ENCODE measurements around the gene RRBP1.
A peak's percentile ranks its signal among the peaks of the same experiment; 100 is the strongest.

The RRBP1 gene

DNA sequence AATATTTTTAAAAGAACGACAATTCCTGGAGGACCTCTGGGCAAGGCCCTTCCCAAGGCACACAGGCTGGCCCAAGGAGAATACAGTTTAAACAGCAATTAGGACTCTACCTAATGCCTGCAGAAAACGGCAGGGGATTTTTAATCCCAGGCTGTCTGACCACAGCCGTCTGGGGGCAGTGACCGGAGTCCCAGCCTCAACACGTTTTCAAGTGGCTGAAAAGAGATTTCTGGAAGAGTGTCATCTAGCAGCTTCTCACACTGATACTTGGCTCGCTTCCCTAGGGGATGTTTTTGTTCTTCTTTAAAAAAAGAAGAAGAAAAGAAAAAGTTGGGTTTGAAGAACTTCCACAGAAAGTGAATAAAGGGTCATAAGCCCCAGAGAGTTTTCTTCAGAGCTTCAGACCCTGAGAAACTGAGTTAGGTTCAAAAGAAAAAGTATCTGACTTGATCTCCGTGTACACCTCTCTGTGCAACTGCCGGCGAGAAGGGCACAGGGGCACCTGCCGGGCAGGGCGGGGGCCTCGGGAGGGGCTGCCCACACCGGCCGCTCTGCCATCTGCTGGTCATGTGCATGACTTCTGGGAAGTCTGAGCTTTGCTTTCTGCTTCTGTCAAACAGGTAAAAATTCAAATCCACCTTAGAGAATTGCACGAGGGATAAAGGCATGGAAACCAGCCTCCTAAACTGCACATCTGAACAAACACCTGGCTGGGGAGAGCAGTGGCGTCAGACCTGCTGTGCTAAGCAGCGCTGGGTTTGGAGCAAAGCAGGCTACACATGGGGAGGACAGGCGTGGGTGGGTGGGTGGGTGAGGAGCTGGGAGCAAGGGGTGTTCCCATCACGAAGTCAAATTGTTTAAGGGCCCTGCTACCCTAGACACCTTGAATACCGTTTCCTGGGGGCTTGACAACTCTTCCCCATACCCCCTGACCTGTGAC, 33.0 kb downstream of the RRBP1 start:
- peak in 1 of 2 experiments; percentile 49 for DNase-seq (ENCODE audit: low spot score in 2 of 2)
- in situ Hi-C loops (cut with MboI; ENCODE audit: low sequenced_read_pairs), result no loop called here
- 0 out of 2 replicates have a peak, but pooled peaks cover 5% of the 10 kb centered on the region for H3K36me3 ChIP-seq (replicated peaks)
- no peak overlapping the region for H3K4me3 ChIP-seq
- no peaks in the 10 kb centered on the region for H3K27me3 ChIP-seq (ENCODE audit: low read depth)
- H3K9me3 ChIP-seq, result no peaks in the 10 kb centered on the region
- peaks cover 2% of the 10 kb centered on the region; the same call in 1 of the 2 replicates for H3K4me1 ChIP-seq

GRCh38 chr20:17648315-17648646, 33.8 kb downstream of the RRBP1 start:
- H3K4me1 ChIP-seq, result peaks cover 2% of the 10 kb centered on the region; the same call in 1 of the 2 replicates
- no peaks in the 10 kb centered on the region for H3K27me3 ChIP-seq (ENCODE audit: low read depth)
- DNase-seq (ENCODE audit: low spot score in 2 of 2), result no peak
- in situ Hi-C loops (cut with MboI; ENCODE audit: low sequenced_read_pairs), result no loop called here
- H3K4me3 ChIP-seq, result no peak overlapping the region
- no peaks in the 10 kb centered on the region for H3K9me3 ChIP-seq
- H3K36me3 ChIP-seq (replicated peaks), result 0 out of 2 replicates have a peak, but pooled peaks cover 3% of the 10 kb centered on the region

DNA sequence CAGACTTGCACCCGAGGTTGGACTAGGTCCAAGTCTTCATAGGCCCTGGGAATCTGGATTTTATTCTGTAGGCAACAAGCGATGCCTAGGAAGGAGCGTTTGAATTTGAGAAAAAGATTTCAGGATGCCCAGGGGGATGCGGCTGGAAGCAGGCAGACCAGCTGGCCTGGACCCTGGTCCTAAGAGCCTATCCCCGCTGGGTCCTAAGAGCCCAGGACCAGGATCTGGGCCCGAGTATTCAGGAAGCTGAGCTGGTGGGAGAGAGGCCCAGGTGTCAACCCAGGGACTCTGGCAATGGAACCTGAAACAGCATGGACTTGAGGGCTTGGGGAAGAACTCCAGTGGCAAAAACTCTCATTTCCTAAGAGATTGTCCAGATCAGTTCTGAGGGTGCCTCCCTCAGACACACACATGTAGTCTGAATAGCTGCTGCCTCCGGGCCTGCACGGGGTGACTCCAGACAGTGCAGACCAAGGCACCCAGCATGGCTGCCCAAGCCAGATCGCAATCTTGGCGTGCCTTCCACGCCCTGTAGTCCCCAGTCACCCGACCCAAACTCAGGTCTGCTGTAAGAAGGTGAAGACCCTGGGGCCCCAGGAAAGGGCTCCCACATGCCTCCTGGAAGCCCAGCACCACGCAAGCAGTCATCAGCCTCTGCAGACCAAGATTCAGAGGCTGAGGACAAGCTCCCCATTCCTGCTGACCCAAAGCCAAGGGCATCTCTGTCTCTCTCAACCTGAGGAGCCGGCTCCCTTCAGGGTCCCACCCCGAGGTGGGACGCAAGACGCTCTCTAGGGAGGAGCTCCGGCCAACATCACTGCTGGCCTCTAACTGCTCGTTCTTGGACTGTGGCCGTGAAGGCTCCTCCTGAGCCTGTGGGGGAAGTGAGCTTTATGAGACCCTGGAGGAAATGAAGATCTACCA, 34.4 kb downstream of the RRBP1 start:
- H3K4me1 ChIP-seq, result peaks cover 2% of the 10 kb centered on the region; the same call in 1 of the 2 replicates
- H3K36me3 ChIP-seq (replicated peaks), result no peaks in the 10 kb centered on the region; the same call in 1 of the 2 replicates
- no peak overlapping the region for H3K4me3 ChIP-seq
- no peaks in the 10 kb centered on the region for H3K9me3 ChIP-seq
- no peak for DNase-seq (ENCODE audit: low spot score in 2 of 2)
- no peaks in the 10 kb centered on the region for H3K27me3 ChIP-seq (ENCODE audit: low read depth)
- in situ Hi-C loops (cut with MboI; ENCODE audit: low sequenced_read_pairs), result no loop called here

DNA sequence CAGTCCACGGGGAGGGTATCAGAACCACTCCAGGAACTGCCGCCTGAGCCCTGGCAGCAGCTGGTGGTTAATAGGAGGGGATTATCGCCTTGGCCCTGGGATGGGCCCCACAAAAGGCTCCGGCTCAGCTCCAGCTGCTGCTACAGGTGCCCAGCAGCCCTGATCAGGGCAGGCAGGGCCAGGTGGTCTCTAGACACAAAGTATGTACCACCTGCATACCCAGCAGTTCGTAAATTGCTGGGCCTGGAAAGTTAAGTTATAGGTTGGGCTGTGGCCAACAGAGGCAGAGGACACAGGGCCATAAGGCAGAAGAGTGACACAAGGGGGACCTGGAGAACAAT, 35.1 kb downstream of the RRBP1 start:
- Histone ChIP-seq H3K9me3 (no peaks in the 10 kb centered on the region), H3K4me1 (peaks cover 2% of the 10 kb centered on the region; the same call in 1 of the 2 replicates), H3K27me3 (ENCODE audit: low read depth) (no peaks in the 10 kb centered on the region), H3K36me3 (replicated peaks) (no peaks in the 10 kb centered on the region; the same call in 1 of the 2 replicates), H3K4me3 (no peak overlapping the region)
- DNase-seq (ENCODE audit: low spot score in 2 of 2), result no peak
- in situ Hi-C loops (cut with MboI; ENCODE audit: low sequenced_read_pairs), result no loop called here

DNA sequence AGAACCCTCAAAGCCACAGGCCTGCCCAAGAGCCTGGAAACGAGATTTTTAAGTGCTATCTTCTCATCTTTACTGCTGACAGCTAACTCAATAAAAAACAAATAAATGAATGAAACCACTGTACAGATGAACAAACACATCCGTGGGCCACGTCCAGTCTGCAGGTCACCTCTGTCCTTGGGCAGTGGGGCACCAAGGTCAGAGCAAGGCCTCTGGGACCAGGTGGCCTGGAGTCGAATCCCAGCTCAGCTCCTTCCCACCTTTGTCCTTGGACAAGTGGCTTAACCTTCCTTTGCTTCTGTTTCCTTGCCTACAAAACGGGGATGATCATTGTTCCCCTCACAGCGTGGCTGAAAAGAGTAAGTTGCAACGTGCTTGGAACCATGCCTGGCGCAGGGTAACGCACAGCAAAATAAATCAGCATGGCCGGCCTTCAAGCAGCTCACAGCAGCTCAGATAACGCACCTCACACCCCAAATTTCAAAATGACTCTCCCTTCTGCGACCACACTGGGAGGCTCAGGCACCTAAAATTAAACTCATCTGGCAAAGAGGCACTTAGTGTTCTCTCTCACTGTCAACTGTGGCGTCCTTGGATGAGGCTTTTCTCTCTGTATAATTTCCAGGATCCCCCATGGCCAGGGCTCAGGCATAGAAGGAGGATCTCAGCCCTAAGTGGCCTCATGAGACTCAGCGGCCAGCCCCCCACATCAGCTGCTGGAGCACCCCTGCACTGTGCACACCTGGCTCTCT, 35.7 kb downstream of the RRBP1 start:
- Histone ChIP-seq H3K9me3 (no peaks in the 10 kb centered on the region), H3K4me1 (peaks cover 2% of the 10 kb centered on the region; the same call in 1 of the 2 replicates), H3K4me3 (no peak overlapping the region), H3K27me3 (ENCODE audit: low read depth) (no peaks in the 10 kb centered on the region), H3K36me3 (replicated peaks) (no peaks in the 10 kb centered on the region; the same call in 1 of the 2 replicates)
- no peak for DNase-seq (ENCODE audit: low spot score in 2 of 2)
- in situ Hi-C loops (cut with MboI; ENCODE audit: low sequenced_read_pairs), result no loop called here

GRCh38 chr20:17645546-17646208, 36.4 kb downstream of the RRBP1 start:
- in situ Hi-C loops (cut with MboI; ENCODE audit: low sequenced_read_pairs), result no loop called here
- H3K9me3 ChIP-seq, result no peaks in the 10 kb centered on the region
- DNase-seq (ENCODE audit: low spot score in 2 of 2), result no peak
- no peak overlapping the region for H3K4me3 ChIP-seq
- peaks cover 2% of the 10 kb centered on the region; the same call in 1 of the 2 replicates for H3K4me1 ChIP-seq
- no peaks in the 10 kb centered on the region for H3K27me3 ChIP-seq (ENCODE audit: low read depth)
- H3K36me3 ChIP-seq (replicated peaks), result peaks cover 4% of the 10 kb centered on the region

- DNase-seq (ENCODE audit: low spot score in 2 of 2), result no peak
- in situ Hi-C loops (cut with MboI; ENCODE audit: low sequenced_read_pairs), result no loop called here
- Histone ChIP-seq H3K4me1 (peaks cover 2% of the 10 kb centered on the region; the same call in 1 of the 2 replicates), H3K27me3 (ENCODE audit: low read depth) (no peaks in the 10 kb centered on the region), H3K36me3 (replicated peaks) (peaks cover 7% of the 10 kb centered on the region), H3K4me3 (no peak overlapping the region), H3K9me3 (no peaks in the 10 kb centered on the region)
These were observed 37.0 kb downstream of the RRBP1 start for GRCh38 chr20:17645010-17645409.

- peaks cover 2% of the 10 kb centered on the region; the same call in 1 of the 2 replicates for H3K4me1 ChIP-seq
- H3K4me3 ChIP-seq, result no peak overlapping the region
- H3K36me3 ChIP-seq (replicated peaks), result peaks cover 7% of the 10 kb centered on the region
- no peaks in the 10 kb centered on the region for H3K9me3 ChIP-seq
- H3K27me3 ChIP-seq (ENCODE audit: low read depth), result no peaks in the 10 kb centered on the region
- DNase-seq (ENCODE audit: low spot score in 2 of 2), result no peak
- in situ Hi-C loops (cut with MboI; ENCODE audit: low sequenced_read_pairs), result no loop called here
These were observed 37.6 kb downstream of the RRBP1 start for GRCh38 chr20:17644451-17644850.

GRCh38 chr20:17643531-17644188, 38.4 kb downstream of the RRBP1 start:
- no peaks in the 10 kb centered on the region for H3K4me1 ChIP-seq
- H3K36me3 ChIP-seq (replicated peaks), result peaks cover 7% of the 10 kb centered on the region
- no peaks in the 10 kb centered on the region for H3K9me3 ChIP-seq
- in situ Hi-C loops (cut with MboI; ENCODE audit: low sequenced_read_pairs), result no loop called here
- H3K27me3 ChIP-seq (ENCODE audit: low read depth), result no peaks in the 10 kb centered on the region
- DNase-seq (ENCODE audit: low spot score in 2 of 2), result no peak
- H3K4me3 ChIP-seq, result no peak overlapping the region

GRCh38 chr20:17642404-17643269, 39.4 kb downstream of the RRBP1 start:
- Histone ChIP-seq H3K36me3 (replicated peaks) (peaks cover 7% of the 10 kb centered on the region), H3K4me1 (no peaks in the 10 kb centered on the region), H3K4me3 (no peak overlapping the region), H3K27me3 (ENCODE audit: low read depth) (no peaks in the 10 kb centered on the region), H3K9me3 (no peaks in the 10 kb centered on the region)
- in situ Hi-C loops (cut with MboI; ENCODE audit: low sequenced_read_pairs), result no loop called here
- no peak for DNase-seq (ENCODE audit: low spot score in 2 of 2)

- Histone ChIP-seq H3K27me3 (ENCODE audit: low read depth) (no peaks in the 10 kb centered on the region), H3K4me1 (no peaks in the 10 kb centered on the region), H3K9me3 (no peaks in the 10 kb centered on the region), H3K36me3 (replicated peaks) (peaks cover 12% of the 10 kb centered on the region), H3K4me3 (no peak overlapping the region)
- no peak for DNase-seq (ENCODE audit: low spot score in 2 of 2)
- in situ Hi-C loops (cut with MboI; ENCODE audit: low sequenced_read_pairs), result no loop called here
These were observed 40.0 kb downstream of the RRBP1 start for GRCh38 chr20:17641993-17642392.

DNA sequence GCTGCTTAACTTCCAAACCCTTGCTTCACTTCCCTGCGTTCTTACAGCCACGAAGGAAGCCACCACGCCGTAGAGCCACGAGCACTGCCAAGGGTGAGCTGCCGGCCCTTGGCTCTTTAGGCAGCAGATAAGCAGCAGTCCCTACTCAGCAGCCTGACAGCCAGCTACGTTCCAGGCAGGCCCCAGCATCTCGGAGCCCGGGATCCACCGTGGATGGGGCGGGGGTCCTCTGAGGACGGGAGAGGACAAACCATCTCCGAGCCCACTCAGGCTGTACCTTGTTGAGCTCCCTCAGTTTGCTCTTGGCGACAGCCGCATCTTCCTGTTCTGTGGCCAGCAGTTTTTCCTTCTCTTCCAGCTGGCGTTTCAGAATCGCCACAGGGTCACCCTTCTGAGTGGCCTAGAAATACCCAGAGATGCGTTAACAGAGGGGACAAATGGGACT, 40.5 kb downstream of the RRBP1 start:
- Histone ChIP-seq H3K4me1 (no peaks in the 10 kb centered on the region), H3K4me3 (no peak overlapping the region), H3K36me3 (replicated peaks) (peaks cover 15% of the 10 kb centered on the region), H3K27me3 (ENCODE audit: low read depth) (no peaks in the 10 kb centered on the region), H3K9me3 (no peaks in the 10 kb centered on the region)
- in situ Hi-C loops (cut with MboI; ENCODE audit: low sequenced_read_pairs), result no loop called here
- DNase-seq (ENCODE audit: low spot score in 2 of 2), result no peak
